Measurements from ENCODE around the gene ZNF385A. TPM values are rescaled to one million over a fixed set of nuclear protein-coding genes. Genes with fewer than 3 reads are reported as not detected.

Gene ZNF385A
- total and polyA plus RNA-seq, 2 of the 8 experiments (the other 6 are each of a cell fraction or from before 2014, with no cell fraction given), result 5.2 to 14.3 TPM

DNA sequence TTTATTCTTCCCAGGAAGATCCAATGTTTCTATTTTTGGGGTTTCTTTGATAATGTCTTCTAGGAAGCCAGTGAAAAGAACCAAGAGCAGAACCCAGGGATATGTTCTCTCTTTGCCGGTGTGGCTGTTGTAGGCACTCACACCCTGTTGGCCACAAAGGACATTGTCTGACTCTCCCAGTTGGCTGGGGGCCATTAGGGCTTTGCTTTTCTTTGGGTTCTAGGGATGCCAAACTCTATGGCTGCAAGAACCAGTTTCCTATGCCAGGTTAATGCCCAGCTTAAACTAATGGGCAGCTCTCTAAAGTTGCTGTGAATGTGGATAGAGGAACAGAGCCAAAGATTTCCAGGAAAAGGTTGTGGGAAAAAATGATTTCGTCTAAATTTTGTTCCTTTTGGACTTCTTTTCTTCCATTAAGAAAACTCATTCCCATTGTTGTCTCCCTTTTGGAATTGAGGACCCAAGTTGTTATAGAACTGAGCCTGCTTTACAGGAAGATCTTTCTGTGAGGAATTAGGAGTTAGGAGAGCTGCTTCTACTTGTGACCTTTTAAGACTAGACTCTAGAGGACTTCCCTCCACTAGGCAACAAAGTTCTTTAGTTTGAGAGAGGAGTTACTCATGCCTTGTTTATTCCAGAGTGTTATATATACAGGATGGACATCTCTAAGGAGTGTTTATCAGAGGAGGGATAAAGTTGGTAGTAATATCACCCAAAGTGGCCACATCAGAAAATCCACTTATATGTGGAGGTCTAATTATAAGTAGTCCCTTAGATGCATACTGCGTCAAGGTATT is 46.5 kb downstream of the ZNF385A start:
- no peak overlapping the region for H2AK5ac ChIP-seq (ENCODE audit: low read depth, low read length)
- no peak overlapping the region for H2AFZ ChIP-seq (ENCODE audit: low read length)
- H3K9ac ChIP-seq (replicated peaks in 1 of 4; ENCODE audit: extremely low read depth in 1 of 4, low read depth in 3 of 4, low read length in 3 of 4), result no peak overlapping the region
- H3K79me1 ChIP-seq (ENCODE audit: low read depth, low read length), result peaks cover 3% of the 10 kb centered on the region; the same call in 1 of the 2 replicates
- no peak overlapping the region for H2BK5ac ChIP-seq (ENCODE audit: low read depth, low read length)
- no peak overlapping the region for H4K8ac ChIP-seq (ENCODE audit: extremely low read depth, insufficient read depth, low read length)
- CTCF ChIA-PET (ENCODE audit: partially characterized antibody), result interaction anchor here (0.6 to 34.6 kb wide), 23 partner anchors 6 to 124 kb away, joined by 3 to 618 read pairs (median 7); partner anchors contain the start of genes COPZ1 and NFE2
- FAIRE-seq (no peak), DNase-seq (ENCODE audit: low read depth in 1 of 2, low spot score in 2 of 2) (no peak)
- H3K23ac ChIP-seq (ENCODE audit: insufficient read length), result no peak overlapping the region
- 96% methylated on average over 3 of the region's 3 CpGs; no CpG with 5 or more reads in 1 of the 2 experiments for WGBS, 2 experiments (ENCODE audit: extremely low coverage in 1 of 2, insufficient coverage in 1 of 2, insufficient read length in 1 of 2, insufficient replicate concordance in 2 of 2, low coverage in 1 of 2, low lambda C conversion rate in 2 of 2, missing lambda C conversion rate in 1 of 2)
- no peak overlapping the region for H3K14ac ChIP-seq (ENCODE audit: insufficient read length)
- no peak overlapping the region for H3K18ac ChIP-seq (ENCODE audit: extremely low read depth, low read length)
- H3K27me3 ChIP-seq (replicated peaks in 1 of 4; ENCODE audit: control insufficient read depth in 3 of 4, extremely low read depth in 1 of 4, insufficient read depth in 3 of 4, low read length in 3 of 4), result no peaks in the 10 kb centered on the region
- no peak overlapping the region for H3K4ac ChIP-seq (replicated peaks; ENCODE audit: insufficient read length, low read depth, low read length)
- no peaks in the 10 kb centered on the region for H3K9me3 ChIP-seq (ENCODE audit: insufficient read depth in 2 of 2, low read depth in 1 of 2, low read length in 1 of 2)
- H2BK20ac ChIP-seq (ENCODE audit: low read length), result no peak overlapping the region
- POLR2A ChIA-PET (ENCODE audit: partially characterized antibody), result interaction anchor here (1.0 to 16.2 kb wide), 9 partner anchors 9 to 58 kb away, joined by 3 to 166 read pairs (median 18); partner anchors contain the start of genes CBX5, COPZ1 and HNRNPA1
- no peak overlapping the region for H3K4me3 ChIP-seq (ENCODE audit: extremely low read depth in 1 of 4, insufficient read depth in 2 of 4, low read depth in 3 of 4, low read length in 4 of 4)
- H3K79me2 ChIP-seq (ENCODE audit: control insufficient read depth in 1 of 2, insufficient read depth in 2 of 2, low read length in 2 of 2), result no peaks in the 10 kb centered on the region; a peak in 1 of 4 replicates
- H2BK15ac ChIP-seq (ENCODE audit: low read length), result no peak overlapping the region
- no peaks in the 10 kb centered on the region; the same call in 1 of the 2 replicates for H3K23me2 ChIP-seq (ENCODE audit: low read depth, low read length)
- no peak overlapping the region for H2BK12ac ChIP-seq (ENCODE audit: low read depth, low read length)
- peaks cover 3 to 14% (median 9%) of the 10 kb centered on the region in 4 experiments; a peak in 5 of 8 replicates for H3K36me3 ChIP-seq (ENCODE audit: control insufficient read depth in 2 of 4, insufficient read depth in 4 of 4, low read length in 3 of 4)
- no peak overlapping the region for H3K4me2 ChIP-seq (ENCODE audit: insufficient read depth in 1 of 2, low read depth in 2 of 2, low read length in 2 of 2)
- H3K27ac ChIP-seq (ENCODE audit: low read depth, low read length), result no peak overlapping the region
- peaks cover 2 to 5% of the 10 kb centered on the region in 2 experiments for H4K20me1 ChIP-seq (replicated peaks in 1 of 2; ENCODE audit: control insufficient read depth in 1 of 2, insufficient read depth in 2 of 2, low read length in 2 of 2)
- no peaks in the 10 kb centered on the region for H3K4me1 ChIP-seq (replicated peaks in 1 of 4; ENCODE audit: control insufficient read depth in 3 of 4, insufficient read depth in 4 of 4, low read length in 3 of 4)
- H3K56ac ChIP-seq (replicated peaks; ENCODE audit: insufficient read length, low read depth, low read length), result no peak overlapping the region
- no peak overlapping the region for H2BK120ac ChIP-seq (replicated peaks; ENCODE audit: low read depth, low read length)
- H4K91ac ChIP-seq (replicated peaks; ENCODE audit: insufficient read length, low read length), result no peak overlapping the region
- H4K5ac ChIP-seq (ENCODE audit: insufficient read length, low read depth, low read length), result no peak overlapping the region
- TF ChIP-seq SUZ12 (IDR thresholded peaks at IDR 0.05; ENCODE audit: low read length) (no peak), HDAC2 (IDR thresholded peaks at IDR 0.05; ENCODE audit: borderline replicate concordance in 1 of 2, low read depth in 2 of 2, low read length in 2 of 2) (no peak), TAF1 (IDR thresholded peaks at IDR 0.05; ENCODE audit: low read depth, low read length) (no peak), BACH1 (IDR thresholded peaks at IDR 0.05; ENCODE audit: low read length) (no peak), MAFK (IDR thresholded peaks at IDR 0.05; ENCODE audit: low read depth, low read length) (no peak), RBBP5 (IDR thresholded peaks at IDR 0.05; ENCODE audit: borderline replicate concordance, low read depth, low read length) (no peak), RAD21 (IDR thresholded peaks at IDR 0.05 in 1 of 2, conservative IDR thresholded peaks at IDR 0.05 in 1 of 2; ENCODE audit: low read depth in 2 of 2, low read length in 2 of 2) (no peak), SP2 (IDR thresholded peaks at IDR 0.05; ENCODE audit: low read length) (no peak), ASH2L (IDR thresholded peaks at IDR 0.05; ENCODE audit: low read length) (no peak), CTBP2 (IDR thresholded peaks at IDR 0.05; ENCODE audit: borderline replicate concordance, insufficient read depth, insufficient read length, low read length) (no peak)
- TF ChIP-seq, protein P1, sequence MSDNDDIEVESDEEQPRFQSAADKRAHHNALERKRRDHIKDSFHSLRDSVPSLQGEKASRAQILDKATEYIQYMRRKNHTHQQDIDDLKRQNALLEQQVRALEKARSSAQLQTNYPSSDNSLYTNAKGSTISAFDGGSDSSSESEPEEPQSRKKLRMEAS (IDR thresholded peaks at IDR 0.05), result no peak
